NCI-H774 (cell line): Measurements from ENCODE around the gene BAIAP2.

ENCODE experiments used
- DNase-seq: peaks from one replicate; lab custom pipeline; 2025; lab: John Stamatoyannopoulos, UW

Gene BAIAP2

DNA sequence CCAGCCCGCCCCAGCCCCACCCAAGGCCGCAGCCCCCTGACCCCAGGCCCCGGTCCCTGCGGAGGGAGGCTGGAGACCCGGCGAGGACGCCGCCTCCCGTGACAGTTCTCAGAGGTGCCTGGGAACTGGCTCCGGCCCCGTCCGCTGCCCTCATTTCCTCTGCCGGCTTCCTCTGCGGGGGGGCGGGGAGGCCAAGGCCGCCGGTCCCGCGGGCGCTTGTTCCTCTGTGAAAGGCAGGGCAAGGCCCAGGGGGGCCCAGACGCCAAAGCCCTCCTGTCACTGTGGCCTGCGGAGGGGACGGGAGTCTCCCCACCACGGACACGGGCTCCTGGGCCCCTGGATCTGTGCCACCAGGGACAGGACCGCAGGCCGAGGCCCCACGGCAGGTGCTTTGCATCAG is 125.4 kb downstream of the BAIAP2 start:
- DNase-seq, result no peak

DNA sequence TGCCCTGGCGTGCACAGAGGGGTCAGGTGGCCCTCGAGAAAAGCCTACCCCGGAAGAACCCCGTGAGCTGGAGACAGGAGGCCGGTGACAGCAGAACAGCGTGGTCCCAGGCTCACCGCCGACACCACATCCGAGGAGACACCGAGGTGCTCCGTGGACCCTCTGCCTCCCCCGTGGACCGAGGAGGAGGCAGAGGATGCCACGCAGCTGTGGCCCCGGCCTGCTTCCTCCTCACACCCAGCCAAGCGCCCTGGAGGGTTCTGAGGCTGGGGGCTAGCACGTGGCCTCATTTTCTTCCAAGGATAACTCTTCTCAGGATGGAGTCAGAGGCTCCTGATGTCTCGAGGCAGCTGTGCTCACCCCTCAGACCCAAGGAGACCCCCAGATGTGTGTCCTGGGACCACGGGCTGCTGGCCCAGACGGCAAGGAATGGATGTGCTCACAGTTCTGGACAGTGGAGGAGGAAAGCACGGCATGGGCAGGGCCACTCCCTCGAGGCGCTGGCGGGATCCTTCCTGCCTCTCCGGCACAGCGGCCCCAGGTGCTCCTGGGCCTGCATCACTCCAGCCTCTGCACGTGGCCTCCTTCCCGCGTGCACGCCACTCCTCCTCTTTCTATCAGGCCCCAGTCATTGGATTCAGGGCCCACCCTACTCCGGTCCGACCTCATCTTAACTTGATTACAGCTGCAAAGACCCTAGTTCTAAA is 125.9 kb downstream of the BAIAP2 start:
- DNase-seq, result no peak

DNA sequence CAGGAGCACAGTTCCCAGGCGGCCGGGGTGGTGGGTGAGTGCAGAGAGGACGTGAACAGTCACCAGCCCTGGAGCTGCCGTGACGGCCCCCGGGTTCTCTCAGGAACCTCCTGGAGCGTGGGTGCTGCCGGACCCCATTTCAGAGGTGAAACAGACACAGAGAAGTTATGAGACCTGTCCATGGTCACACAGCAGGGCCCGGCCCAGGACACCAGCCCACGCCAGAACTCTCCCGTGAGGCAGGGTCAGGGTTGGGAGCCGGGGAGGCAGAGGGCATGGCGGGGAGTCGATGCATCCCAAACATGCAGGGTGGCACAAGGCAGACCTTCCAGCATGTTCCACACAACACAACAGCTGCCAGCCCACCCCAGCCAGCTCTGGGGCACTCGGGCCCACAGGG is 126.6 kb downstream of the BAIAP2 start:
- DNase-seq, result no peak

DNA sequence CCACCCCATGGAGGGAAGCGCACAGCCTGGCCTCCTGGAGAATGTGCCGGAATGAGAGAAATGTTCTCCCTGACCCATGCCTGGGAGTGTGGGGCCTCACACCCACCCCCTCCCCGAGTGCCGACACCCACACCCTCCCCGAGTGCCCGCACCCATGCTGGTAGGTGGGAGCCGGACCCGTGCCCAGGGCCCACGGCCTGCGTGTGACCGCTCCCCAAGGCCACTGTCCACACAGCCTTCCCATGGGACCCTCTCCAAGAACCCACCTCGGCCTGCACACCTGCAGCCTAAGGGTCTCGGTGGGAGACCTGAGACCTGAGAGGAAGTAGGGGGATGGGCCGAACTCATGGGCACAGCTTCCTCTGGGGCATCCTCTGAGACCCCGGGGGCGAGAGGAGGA is 127.0 kb downstream of the BAIAP2 start:
- no peak for DNase-seq

DNA sequence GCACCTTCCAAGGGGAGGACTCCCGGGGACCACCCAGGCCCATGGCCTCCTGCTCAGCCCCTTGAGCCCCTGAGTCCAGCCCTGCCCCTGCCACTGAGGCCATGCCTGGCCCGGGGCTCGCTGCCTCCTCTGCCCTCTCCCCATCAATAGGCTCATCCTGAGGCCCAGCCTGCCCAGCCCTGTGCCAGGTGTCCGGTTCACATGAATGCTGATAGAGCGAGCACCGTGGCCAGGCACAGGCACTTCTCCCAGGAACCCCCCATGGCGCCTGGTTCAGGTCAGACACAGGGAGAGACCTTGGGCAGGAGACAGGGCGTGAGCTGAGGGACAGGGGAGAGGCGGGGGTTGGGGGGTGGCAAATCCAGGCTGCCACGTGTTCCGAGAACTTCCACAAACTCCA is 127.5 kb downstream of the BAIAP2 start:
- no peak for DNase-seq

DNA sequence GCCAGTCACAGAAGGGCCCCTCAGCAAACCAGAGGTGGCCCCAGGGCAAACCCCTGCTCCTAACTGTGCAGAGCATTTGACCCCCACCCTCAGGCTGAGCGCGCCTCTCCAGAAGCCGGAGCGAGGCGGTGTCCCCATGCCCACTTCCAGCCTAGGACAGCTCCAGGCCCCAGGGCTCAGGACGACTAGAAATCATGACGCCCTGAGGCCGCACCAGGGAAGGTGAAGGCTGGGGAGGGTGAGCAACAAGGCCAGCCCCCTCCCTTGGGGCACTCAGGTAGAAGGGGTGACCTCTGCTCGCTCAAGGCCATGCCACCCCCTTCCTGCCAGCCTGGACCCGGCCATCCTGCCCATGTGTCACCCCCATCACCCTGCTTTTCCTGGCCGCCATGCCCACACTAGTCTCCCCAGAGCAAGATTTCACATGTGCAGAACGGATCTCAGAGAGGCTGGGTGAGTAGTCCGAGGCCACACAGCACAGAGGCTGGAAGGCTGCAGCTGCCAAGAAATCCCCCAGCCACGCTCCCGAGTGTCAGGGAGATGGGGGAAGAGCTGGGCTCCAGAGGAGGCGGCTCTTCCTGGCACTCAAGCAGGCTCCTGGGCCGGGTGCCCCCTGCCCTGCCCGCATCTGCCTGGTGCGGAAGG is 128.2 kb downstream of the BAIAP2 start:
- DNase-seq, result no peak

DNA sequence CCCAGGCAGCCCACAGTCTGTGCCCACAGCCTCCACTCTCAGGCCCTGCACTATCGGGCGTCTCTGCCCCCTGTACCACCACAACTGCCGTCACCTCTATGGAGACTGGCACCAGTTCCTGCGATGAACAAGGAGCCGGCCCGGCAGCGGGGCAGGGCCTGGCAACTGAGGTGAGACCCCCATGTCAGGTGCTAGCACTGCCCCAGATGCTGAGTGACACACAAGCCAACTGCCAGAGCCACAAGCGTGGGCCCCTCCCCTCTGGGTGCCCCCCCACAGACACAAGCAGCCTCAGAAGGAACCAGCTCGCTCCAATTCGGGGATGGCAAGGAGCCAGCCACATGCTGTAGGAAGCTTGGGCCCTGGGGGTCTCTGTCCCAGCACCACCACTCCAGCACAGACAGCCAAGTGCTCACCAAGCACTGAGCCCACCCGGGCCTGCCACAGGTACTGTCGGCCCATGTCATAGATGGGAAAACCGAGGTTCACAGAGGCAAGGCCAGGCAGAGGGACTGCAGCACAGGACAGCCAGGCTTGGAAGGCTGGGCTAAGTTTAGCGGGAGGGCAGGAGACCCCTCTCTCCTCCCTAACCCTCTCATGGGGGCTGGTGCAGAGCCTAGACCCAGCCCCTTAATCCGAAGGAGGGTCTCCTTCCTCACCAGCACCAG is 128.9 kb downstream of the BAIAP2 start:
- DNase-seq, result no peak

DNA sequence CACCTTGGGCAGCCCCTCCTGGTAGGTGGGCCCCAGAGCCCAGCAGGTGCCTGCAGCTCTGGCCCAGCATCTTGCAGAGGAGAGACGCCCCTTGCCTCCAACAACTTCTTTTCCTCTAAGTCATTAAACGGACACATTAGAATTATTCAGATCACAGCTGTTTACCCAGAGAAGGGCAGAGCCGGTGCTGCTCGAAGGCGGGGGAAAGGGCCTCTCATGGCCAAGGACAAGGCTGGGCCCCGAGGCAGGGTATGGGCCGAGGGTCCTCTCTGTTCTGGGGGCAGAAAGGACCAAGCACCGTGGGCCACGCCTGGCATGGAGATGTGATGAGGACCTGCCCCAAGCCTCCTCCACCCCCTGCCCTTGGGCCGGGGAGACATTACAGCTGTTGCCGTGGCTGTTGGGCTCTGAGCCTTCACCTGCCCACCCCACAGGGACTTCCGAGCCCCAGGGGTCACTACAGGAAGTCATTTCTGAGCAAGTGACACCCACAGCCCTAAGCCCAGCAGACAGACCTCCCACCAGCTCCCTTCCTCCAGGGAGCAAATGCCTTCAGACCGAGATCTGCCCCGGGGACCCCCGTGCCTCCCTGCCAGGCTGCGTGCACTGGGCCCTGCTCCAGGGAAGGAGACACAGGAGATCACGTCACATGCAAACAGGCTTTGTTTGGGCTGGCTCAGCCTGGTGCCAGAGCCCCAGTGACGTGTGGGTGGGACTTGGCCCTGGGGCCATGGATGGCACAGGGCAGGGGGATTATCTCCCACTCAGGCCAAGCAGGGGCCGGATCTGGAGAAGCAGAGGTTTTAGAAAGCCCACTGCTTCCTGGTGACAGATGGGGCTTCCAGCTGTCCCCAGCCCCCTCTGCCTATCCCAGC is 129.7 kb downstream of the BAIAP2 start:
- no peak for DNase-seq

DNA sequence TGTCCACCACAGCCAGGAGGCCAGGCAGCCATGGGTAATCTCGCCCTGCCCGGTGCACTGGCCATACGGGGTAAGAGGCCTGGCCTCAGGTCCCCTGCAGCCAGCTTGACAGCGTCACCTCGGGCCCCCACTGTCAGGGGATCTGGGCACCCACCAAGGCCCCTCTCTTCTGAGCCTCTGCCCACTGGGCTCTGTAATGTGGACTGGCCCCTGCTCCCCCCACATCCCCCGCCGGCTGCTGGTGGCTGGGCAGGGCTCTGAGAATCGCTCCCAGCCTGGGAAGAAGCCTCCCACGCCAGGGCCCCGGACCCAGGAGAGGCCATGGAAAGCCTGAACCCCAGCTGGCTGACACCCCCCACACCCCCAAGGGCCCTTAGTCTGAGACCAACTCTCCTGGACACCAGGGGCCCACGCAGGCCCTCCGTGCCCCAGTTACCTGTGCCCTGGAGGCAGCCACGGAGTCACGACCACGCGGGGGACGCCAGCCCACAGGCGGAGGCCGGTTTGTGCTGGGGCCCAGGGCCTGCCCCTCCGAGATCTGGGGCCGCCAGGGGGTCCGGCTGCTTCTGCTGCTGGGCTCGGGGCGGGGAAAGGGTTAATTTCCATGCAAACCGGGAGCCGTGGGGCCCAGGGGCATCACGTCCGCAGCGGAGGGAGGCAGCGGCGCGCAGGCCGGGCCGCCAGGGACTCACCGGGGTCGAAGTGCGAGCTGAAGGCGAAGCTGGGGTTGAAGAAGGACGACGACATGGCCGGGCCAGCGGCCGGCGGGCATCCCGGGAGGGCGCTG is 130.5 kb downstream of the BAIAP2 start, which contains the start of gene PVALEF:
Gene PVALEF, plus strand, starts transcription at position 262 of the 787 bp plus-strand sequence. CDS start 15,720 bp downstream, outside the sequence.
- no peak for DNase-seq

DNA sequence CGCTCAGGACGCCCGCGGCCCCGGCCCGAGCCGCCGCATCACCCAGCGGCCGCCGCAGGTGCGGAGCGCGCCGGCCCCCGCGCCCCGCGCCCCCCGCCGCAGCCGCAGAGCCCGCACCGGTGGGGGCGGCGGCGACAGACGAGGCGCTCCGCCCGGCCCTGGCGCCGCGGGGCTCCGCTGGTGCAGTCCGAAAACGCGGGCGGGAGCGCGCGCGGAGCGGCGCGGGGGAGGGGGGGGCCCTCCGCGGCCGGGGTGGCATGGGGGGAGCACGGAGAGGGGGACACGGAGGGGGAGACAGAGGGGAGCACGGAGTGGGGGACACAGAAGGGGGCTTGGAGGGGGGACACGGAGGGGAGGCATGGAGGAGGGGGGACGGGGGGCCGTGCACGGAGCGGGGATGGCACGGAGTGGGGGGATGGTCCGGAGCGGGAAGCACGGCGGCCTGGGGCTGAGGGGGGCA is 131.1 kb downstream of the BAIAP2 start, which contains the start of gene AATK:
Gene AATK, minus strand, starts transcription at position 189 of the 460 bp plus-strand sequence. CDS start 229 bp downstream, outside the sequence.
- DNase-seq, result no peak
